DND-41 (cell line): ENCODE data around the gene RHOT2.

Experiments used
- EZH2 ChIP-seq: IDR thresholded peaks from 3 replicates; pipeline ENCODE4 v1.6.1; 2012; ENCODE audit warnings: borderline replicate concordance, low read depth, mild to moderate bottlenecking, moderate library complexity, low read length, inconsistent platforms; ENCODE audit not compliant: severe bottlenecking
- TF ChIP-seq, protein P1 (sequence below): IDR thresholded peaks from 2 replicates; pipeline ENCODE4 v1.5.1; 2012; ENCODE audit warnings: borderline replicate concordance, low read length, moderate library complexity, mild to moderate bottlenecking; ENCODE audit not compliant: poor library complexity, severe bottlenecking; ENCODE audit errors: extremely low read depth

DNA sequence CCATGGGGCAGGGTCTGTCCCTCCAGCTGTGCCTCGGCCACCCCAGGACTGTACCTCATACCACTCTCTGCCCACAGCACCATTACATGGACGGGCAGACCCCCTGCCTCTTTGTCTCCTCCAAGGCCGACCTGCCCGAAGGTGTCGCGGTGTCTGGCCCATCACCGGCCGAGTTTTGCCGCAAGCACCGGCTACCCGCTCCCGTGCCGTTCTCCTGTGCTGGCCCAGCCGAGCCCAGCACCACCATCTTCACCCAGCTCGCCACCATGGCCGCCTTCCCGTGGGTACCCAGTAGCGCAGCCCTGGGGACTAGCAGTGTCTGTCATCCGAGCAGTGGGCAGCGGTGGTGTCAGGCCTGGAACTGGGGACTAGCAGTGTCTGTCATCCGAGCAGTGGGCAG, 4.9 kb downstream of the RHOT2 start:
- TF ChIP-seq, protein P1, sequence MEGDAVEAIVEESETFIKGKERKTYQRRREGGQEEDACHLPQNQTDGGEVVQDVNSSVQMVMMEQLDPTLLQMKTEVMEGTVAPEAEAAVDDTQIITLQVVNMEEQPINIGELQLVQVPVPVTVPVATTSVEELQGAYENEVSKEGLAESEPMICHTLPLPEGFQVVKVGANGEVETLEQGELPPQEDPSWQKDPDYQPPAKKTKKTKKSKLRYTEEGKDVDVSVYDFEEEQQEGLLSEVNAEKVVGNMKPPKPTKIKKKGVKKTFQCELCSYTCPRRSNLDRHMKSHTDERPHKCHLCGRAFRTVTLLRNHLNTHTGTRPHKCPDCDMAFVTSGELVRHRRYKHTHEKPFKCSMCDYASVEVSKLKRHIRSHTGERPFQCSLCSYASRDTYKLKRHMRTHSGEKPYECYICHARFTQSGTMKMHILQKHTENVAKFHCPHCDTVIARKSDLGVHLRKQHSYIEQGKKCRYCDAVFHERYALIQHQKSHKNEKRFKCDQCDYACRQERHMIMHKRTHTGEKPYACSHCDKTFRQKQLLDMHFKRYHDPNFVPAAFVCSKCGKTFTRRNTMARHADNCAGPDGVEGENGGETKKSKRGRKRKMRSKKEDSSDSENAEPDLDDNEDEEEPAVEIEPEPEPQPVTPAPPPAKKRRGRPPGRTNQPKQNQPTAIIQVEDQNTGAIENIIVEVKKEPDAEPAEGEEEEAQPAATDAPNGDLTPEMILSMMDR = no peak
- no peak for TF ChIP-seq EZH2
